Lower lobe of right lung (tissue), 2 donors: Measurements from ENCODE around the gene GNPDA2. TPM values are rescaled to one million over a fixed set of nuclear protein-coding genes. Genes with fewer than 3 reads are reported as not detected.
A peak's percentile ranks its signal among the peaks of the same experiment; 100 is the strongest.

Source experiments
- ATAC-seq, 2 donors: fragments of 200-7000 bp; cut with Tn5 transposase; one replicate each; pipeline ENCODE4 v1.9.1; 2020 to 2022; ENCODE audit warnings: mild to moderate bottlenecking in 2 of 2, moderate library complexity in 2 of 2
- DNase-seq: peaks from one replicate; pipeline ENCODE4 v3.0.0-alpha.2; 2020
- H3K27ac ChIP-seq: fragments of 200-600 bp; one replicate; pipeline ENCODE4 v1.8.0; 2022
- H3K27me3 ChIP-seq: fragments of 200-600 bp; one replicate; pipeline ENCODE4 v1.8.0; 2022; ENCODE audit warnings: low read depth
- H3K36me3 ChIP-seq: fragments of 200-600 bp; one replicate; pipeline ENCODE4 v1.8.0; 2022; ENCODE audit warnings: mild to moderate bottlenecking
- H3K4me1 ChIP-seq: fragments of 200-600 bp; one replicate; pipeline ENCODE4 v1.8.0; 2022
- H3K4me3 ChIP-seq: fragments of 200-600 bp; one replicate; pipeline ENCODE4 v1.8.0; 2022; ENCODE audit warnings: mild to moderate bottlenecking
- H3K9me3 ChIP-seq: fragments of 200-600 bp; one replicate; pipeline ENCODE4 v1.8.0; 2022
- intact Hi-C: fragments of 100-400 bp; cut with DNase I; formaldehyde crosslinking; loops from one replicate; pipeline ENCODE4 v1.11.0; 2022
- total RNA-seq: library from RNA; stranded (reverse); fragmentation: NEBNext Ultra II Directional; extraction: Animal tissue kit (Norgen Biotek cat#: 25700); gene quantifications from one replicate; pipeline ENCODE4 v1.2.1, GENCODE V29; 2021
- TF ChIP-seq, protein P1 (sequence below): fragments of 200-600 bp; IDR thresholded peaks from one replicate; pipeline ENCODE4 v1.8.0; 2022; ENCODE audit warnings: antibody characterized with exemption, mild to moderate bottlenecking
- donor health status: DM: no; HTN: yes; CAD: no; lungs with severe emphysema.

Gene GNPDA2
- total RNA-seq, 1 donor from 2014 or later, result 12.7 TPM

- Histone ChIP-seq H3K27me3 (no peaks in the 10 kb centered on the region), H3K4me1 (peaks cover 12% of the 10 kb centered on the region), H3K4me3 (no peak overlapping the region), H3K9me3 (no peaks in the 10 kb centered on the region), H3K27ac (no peak overlapping the region), H3K36me3 (peaks cover 77% of the 10 kb centered on the region)
- intact Hi-C loops, result no loop called here
- DNase-seq (no peak), ATAC-seq (no peak)
- TF ChIP-seq, protein P1, sequence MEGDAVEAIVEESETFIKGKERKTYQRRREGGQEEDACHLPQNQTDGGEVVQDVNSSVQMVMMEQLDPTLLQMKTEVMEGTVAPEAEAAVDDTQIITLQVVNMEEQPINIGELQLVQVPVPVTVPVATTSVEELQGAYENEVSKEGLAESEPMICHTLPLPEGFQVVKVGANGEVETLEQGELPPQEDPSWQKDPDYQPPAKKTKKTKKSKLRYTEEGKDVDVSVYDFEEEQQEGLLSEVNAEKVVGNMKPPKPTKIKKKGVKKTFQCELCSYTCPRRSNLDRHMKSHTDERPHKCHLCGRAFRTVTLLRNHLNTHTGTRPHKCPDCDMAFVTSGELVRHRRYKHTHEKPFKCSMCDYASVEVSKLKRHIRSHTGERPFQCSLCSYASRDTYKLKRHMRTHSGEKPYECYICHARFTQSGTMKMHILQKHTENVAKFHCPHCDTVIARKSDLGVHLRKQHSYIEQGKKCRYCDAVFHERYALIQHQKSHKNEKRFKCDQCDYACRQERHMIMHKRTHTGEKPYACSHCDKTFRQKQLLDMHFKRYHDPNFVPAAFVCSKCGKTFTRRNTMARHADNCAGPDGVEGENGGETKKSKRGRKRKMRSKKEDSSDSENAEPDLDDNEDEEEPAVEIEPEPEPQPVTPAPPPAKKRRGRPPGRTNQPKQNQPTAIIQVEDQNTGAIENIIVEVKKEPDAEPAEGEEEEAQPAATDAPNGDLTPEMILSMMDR, result no peak
Measured at GRCh38 chr4:44684648-44685047, 41.7 kb downstream of the GNPDA2 start.

DNA sequence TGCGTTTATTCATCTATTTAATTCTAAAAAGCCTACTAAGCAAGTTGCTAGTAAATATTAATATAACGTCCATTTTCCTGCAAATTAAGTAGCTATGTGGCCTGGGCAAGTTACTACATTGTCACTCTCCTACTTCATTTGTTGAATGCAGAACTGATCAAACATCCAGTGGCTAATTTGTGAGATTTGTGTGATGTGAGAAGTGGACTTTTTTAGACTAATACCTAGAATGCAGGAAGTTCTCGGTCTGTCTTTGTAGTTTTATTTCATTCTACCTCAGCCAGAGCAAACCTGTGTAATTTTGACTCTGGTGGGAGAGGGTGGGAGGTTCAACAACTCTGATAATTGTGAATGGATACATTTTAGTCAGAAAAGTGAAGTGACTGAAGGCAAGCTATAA, 47.3 kb downstream of the GNPDA2 start:
- intact Hi-C loops, result no loop called here

DNA sequence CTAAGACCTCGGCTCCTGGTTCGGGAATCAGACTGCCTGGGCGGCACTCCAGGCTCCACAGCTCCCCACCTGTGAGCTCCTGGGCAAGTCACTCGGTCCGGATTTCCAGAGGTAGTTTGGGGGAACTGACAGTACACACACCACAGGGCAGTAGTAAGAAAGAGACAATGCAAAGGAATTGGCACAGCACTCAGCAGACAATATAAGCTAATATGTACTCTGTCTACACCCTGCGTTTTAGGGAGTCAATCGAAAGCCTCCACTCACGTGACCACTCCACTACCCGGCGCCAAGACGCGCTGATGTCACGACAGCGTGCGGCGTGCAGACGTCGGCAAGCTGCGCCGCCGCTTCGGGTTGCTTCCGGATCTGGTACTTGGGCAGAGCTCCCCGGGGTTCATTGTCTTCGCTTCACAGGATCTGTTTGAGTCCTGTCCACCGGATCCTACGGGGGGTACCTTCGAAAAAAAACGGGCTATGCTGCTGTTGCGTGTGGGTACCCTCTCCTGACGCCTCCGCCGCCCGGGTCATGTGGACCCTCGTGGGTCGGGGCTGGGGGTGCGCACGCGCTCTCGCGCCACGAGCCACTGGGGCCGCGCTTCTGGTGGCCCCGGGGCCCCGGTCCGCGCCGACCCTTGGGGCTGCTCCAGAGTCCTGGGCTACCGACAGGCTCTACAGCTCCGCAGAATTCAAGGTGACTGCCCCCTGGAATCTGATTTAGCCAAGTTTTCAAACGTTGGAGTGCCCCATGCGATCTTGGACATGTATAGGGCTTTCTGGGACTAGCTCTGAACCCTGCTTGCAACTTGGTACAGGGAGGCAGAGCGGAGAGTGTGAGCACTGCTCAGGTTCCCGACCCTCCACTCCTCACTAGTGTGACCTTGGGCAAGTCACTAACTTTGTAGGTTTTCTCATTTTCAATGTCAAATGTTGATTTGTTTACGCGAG, 48.0 kb downstream of the GNPDA2 start, which contains the start of gene GUF1:
Gene GUF1 (plus strand): TSS at position 327 of the 948 bp plus-strand sequence. CDS start 203 bp downstream, at position 530.
- Histone ChIP-seq H3K4me3 (peak within 1 kb of the TSS; percentile 73), H3K36me3 (peaks cover 14% of the 10 kb centered on the region), H3K4me1 (peaks cover 25% of the 10 kb centered on the region), H3K27me3 (no peaks in the 10 kb centered on the region), H3K9me3 (no peaks in the 10 kb centered on the region), H3K27ac (peak within 1 kb of the TSS; percentile 92)
- intact Hi-C loops, result no loop called here
- TF ChIP-seq, protein P1, result no peak
- peak; percentile 99 for ATAC-seq
- peak; percentile 95 for DNase-seq

More for the DNA sequence above, 47.3 kb downstream of the GNPDA2 start:
- TF ChIP-seq, protein P1, result no peak
- H3K4me3 ChIP-seq, result peak overlapping the region; percentile 73
- H3K27me3 ChIP-seq, result no peaks in the 10 kb centered on the region
- no peaks in the 10 kb centered on the region for H3K9me3 ChIP-seq
- H3K36me3 ChIP-seq, result peaks cover 21% of the 10 kb centered on the region
- DNase-seq (no peak), ATAC-seq (no peak)
- peak overlapping the region; percentile 92 for H3K27ac ChIP-seq
- peaks cover 25% of the 10 kb centered on the region for H3K4me1 ChIP-seq

- TF ChIP-seq, protein P1, result no peak
- Histone ChIP-seq H3K4me3 (no peak overlapping the region), H3K27me3 (no peaks in the 10 kb centered on the region), H3K36me3 (no peaks in the 10 kb centered on the region), H3K27ac (no peak overlapping the region), H3K4me1 (peaks cover 20% of the 10 kb centered on the region), H3K9me3 (no peaks in the 10 kb centered on the region)
- ATAC-seq (no peak), DNase-seq (no peak)
- intact Hi-C loops, result no loop called here
Measured at GRCh38 chr4:44675366-44675765, 51.0 kb downstream of the GNPDA2 start.

DNA sequence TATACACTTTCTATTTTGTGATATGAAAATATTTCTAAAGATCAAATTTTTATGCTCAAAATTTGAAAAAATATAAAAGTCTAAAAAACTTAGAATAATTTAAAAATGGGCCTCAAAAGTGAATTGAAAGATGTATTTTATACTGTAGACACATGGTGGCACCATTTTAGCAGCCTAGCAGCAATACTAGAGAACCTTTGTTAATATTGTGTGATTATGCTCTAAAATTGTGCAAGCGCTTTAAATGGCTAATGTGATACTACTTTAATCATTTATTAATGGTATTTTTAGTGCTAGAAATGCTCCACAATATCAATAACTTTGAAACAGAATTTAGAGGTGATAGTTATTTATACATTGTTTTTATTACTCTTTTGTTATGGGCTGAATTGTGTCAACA, 51.9 kb downstream of the GNPDA2 start:
- Histone ChIP-seq H3K4me3 (no peak overlapping the region), H3K27ac (no peak overlapping the region), H3K9me3 (no peaks in the 10 kb centered on the region), H3K36me3 (no peaks in the 10 kb centered on the region), H3K27me3 (no peaks in the 10 kb centered on the region), H3K4me1 (peaks cover 11% of the 10 kb centered on the region)
- TF ChIP-seq, protein P1, result no peak
- intact Hi-C loops, result no loop called here
- ATAC-seq (no peak), DNase-seq (no peak)
